HG03064 (cell line): Measurements from ENCODE around the gene SH3GL1.

Source experiments
- ATAC-seq: cut with Tn5 transposase; IDR thresholded peaks from one replicate; pipeline ENCODE4 v1.9.1; 2021; ENCODE audit warnings: low read depth; ENCODE audit not compliant: unreplicated experiment

Gene SH3GL1

GRCh38 chr19:4366666-4367335 lies 33.5 kb downstream of the SH3GL1 start:
- ATAC-seq = no peak

GRCh38 chr19:4365791-4366665 lies 34.3 kb downstream of the SH3GL1 start:
- ATAC-seq = no peak

GRCh38 chr19:4365341-4365740 lies 35.0 kb downstream of the SH3GL1 start:
- ATAC-seq = no peak

- ATAC-seq = no peak
Measured at GRCh38 chr19:4363571-4364304, 36.6 kb downstream of the SH3GL1 start.

GRCh38 chr19:4362831-4363545 lies 37.4 kb downstream of the SH3GL1 start:
- ATAC-seq = no peak

GRCh38 chr19:4362101-4362828 lies 38.1 kb downstream of the SH3GL1 start:
- ATAC-seq = no peak

- ATAC-seq = no peak
Measured at GRCh38 chr19:4361152-4362046, 38.9 kb downstream of the SH3GL1 start.

- no peak for ATAC-seq
Measured at GRCh38 chr19:4360641-4361151, 39.7 kb downstream of the SH3GL1 start.

- no peak for ATAC-seq
Measured at GRCh38 chr19:4360081-4360569, 40.2 kb downstream of the SH3GL1 start.

- ATAC-seq = no peak
Measured at GRCh38 chr19:4359627-4360000, 40.7 kb downstream of the SH3GL1 start.

GRCh38 chr19:4358709-4359626 lies 41.4 kb downstream of the SH3GL1 start:
- ATAC-seq = no peak

GRCh38 chr19:4357921-4358326 lies 42.4 kb downstream of the SH3GL1 start:
- ATAC-seq = no peak

- ATAC-seq = no peak
Measured at GRCh38 chr19:4357095-4357797, 43.1 kb downstream of the SH3GL1 start.

- ATAC-seq = no peak
Measured at GRCh38 chr19:4354897-4355296, 45.5 kb downstream of the SH3GL1 start.

GRCh38 chr19:4354282-4354681 lies 46.1 kb downstream of the SH3GL1 start:
- no peak for ATAC-seq

GRCh38 chr19:4352701-4353121 lies 47.6 kb downstream of the SH3GL1 start:
- no peak for ATAC-seq

- no peak for ATAC-seq
Measured at GRCh38 chr19:4350726-4351125, 49.6 kb downstream of the SH3GL1 start.
